B cell (primary cell): ENCODE measurements around the gene PEX1. TPM values are rescaled to one million over a fixed set of nuclear protein-coding genes. Genes with fewer than 3 reads are reported as not detected.
"Not testable (repeated sequence)": the region's sequence is repeated elsewhere in the genome, so short reads cannot be mapped to it uniquely, and the experiment has no call there.

Source experiments
- ATAC-seq: fragments of 200-7000 bp; cut with Tn5 transposase; one replicate; pipeline ENCODE4 v1.10.0; 2021; ENCODE audit warnings: low read depth, mild to moderate bottlenecking, moderate number of reproducible peaks, moderate library complexity
- CTCF ChIA-PET: fragments of 350-600 bp; sonication (Branson Sonifier 250); formaldehyde crosslinking; loops from one replicate; lab custom pipeline; 2021; ENCODE audit warnings: antibody characterized with exemption, inconsistent platforms; lab: Charles Lee
- POLR2A ChIA-PET: fragments of 350-600 bp; sonication (Branson Sonifier 250); formaldehyde crosslinking; loops from one replicate; lab custom pipeline; 2021; ENCODE audit warnings: antibody characterized with exemption; lab: Charles Lee
- DNase-seq: peaks from one replicate; pipeline ENCODE4 v3.0.0; 2013
- H2AFZ ChIP-seq: 2 replicates; pipeline ENCODE4 v1.6.1; 2012; ENCODE audit warnings: mild to moderate bottlenecking, low read depth, low read length; ENCODE audit not compliant: insufficient read depth, poor library complexity, severe bottlenecking
- H3K27ac ChIP-seq, 2 donors: 1 replicate in 1 of 2; 2 replicates in 1 of 2; pipeline ENCODE4 v1.5.1; 2012 to 2013; ENCODE audit warnings: low read length in 2 of 2, mild to moderate bottlenecking in 2 of 2, moderate library complexity in 1 of 2
- H3K27me3 ChIP-seq, 4 experiments: fragments of 200-600 bp in 1 of 4; sonication (generic) in 1 of 4; replicated peaks in 1 of 4; 1 replicate in 2 of 4; 2 replicates in 2 of 4; pipeline versions ENCODE4 v1.6.1 to v1.7.0; 2013 to 2016; ENCODE audit warnings: low read length in 3 of 4, mild to moderate bottlenecking in 2 of 4, mixed read lengths in 1 of 4, moderate library complexity in 1 of 4; ENCODE audit not compliant: insufficient read depth in 4 of 4, control insufficient read depth in 3 of 4; ENCODE audit errors: control extremely low read depth in 1 of 4
- H3K36me3 ChIP-seq, 2 experiments: replicated peaks in 1 of 2; 1 replicate in 1 of 2; 2 replicates in 1 of 2; pipeline versions ENCODE4 v1.6.1 to v1.7.1; 2013; ENCODE audit warnings: low read length in 1 of 2; ENCODE audit not compliant: insufficient read depth in 2 of 2, control insufficient read depth in 1 of 2; ENCODE audit errors: control extremely low read depth in 1 of 2, extremely low read depth in 1 of 2
- H3K4me1 ChIP-seq, 2 donors: fragments of 200-600 bp in 1 of 2; sonication (generic) in 1 of 2; 1 replicate in 1 of 2; 2 replicates in 1 of 2; pipeline versions ENCODE4 v1.5.1 to v1.6.1; 2013 to 2017; ENCODE audit warnings: low read length in 2 of 2; ENCODE audit not compliant: control insufficient read depth in 2 of 2, insufficient read depth in 2 of 2
- H3K4me2 ChIP-seq: replicated peaks from 2 replicates; pipeline ENCODE3; 2012; ENCODE audit warnings: mild to moderate bottlenecking, low read depth, low read length; ENCODE audit not compliant: poor library complexity, severe bottlenecking
- H3K4me3 ChIP-seq, 5 experiments: fragments of 200-600 bp in 1 of 5; sonication (generic) in 1 of 5; 1 replicate in 3 of 5; 2 replicates in 2 of 5; pipeline versions ENCODE4 v1.5.1 to v1.7.0; 2011 to 2016; ENCODE audit warnings: low read length in 4 of 5, mild to moderate bottlenecking in 4 of 5, low read depth in 2 of 5, control low read depth in 1 of 5, moderate library complexity in 1 of 5; ENCODE audit not compliant: insufficient read depth in 1 of 5; ENCODE audit errors: control extremely low read depth in 1 of 5, extremely low read depth in 1 of 5
- H3K79me2 ChIP-seq: fragments of 200-600 bp; sonication (generic); one replicate; pipeline ENCODE4 v1.6.0; 2016; ENCODE audit warnings: low read length; ENCODE audit not compliant: control insufficient read depth, insufficient read depth
- H3K9ac ChIP-seq: fragments of 200-600 bp; sonication (generic); 2 replicates; pipeline ENCODE4 v1.6.1; 2017; ENCODE audit warnings: mild to moderate bottlenecking, low read length, moderate library complexity
- H3K9me3 ChIP-seq, 3 donors: one replicate each; pipeline versions ENCODE4 v1.6.1 to v1.7.1; 2013; ENCODE audit warnings: low read length in 2 of 3; ENCODE audit not compliant: control insufficient read depth in 2 of 3, insufficient read depth in 1 of 3; ENCODE audit errors: control extremely low read depth in 1 of 3
- H4K20me1 ChIP-seq: 2 replicates; pipeline ENCODE4 v1.6.0; 2012; ENCODE audit warnings: mild to moderate bottlenecking, low read length; ENCODE audit not compliant: insufficient read depth, control insufficient read depth, poor library complexity, severe bottlenecking
- H3K27ac Mint-ChIP-seq: one replicate; pipeline ENCODE4 v1.8.0; 2021; ENCODE audit warnings: mixed read lengths
- H3K27me3 Mint-ChIP-seq: one replicate; pipeline ENCODE4 v1.8.0; 2021; ENCODE audit warnings: mixed read lengths
- H3K4me1 Mint-ChIP-seq: one replicate; pipeline ENCODE4 v1.8.0; 2021; ENCODE audit warnings: mixed read lengths
- H3K4me3 Mint-ChIP-seq: one replicate; pipeline ENCODE4 v1.8.0; 2021; ENCODE audit warnings: mixed read lengths
- H3K9me3 Mint-ChIP-seq: one replicate; pipeline ENCODE4 v1.8.0; 2022; ENCODE audit warnings: mixed read lengths; ENCODE audit not compliant: insufficient read depth
- CTCF ChIP-seq: fragments of 200-600 bp; IDR thresholded peaks from one replicate; pipeline ENCODE4 v1.8.0; 2022; ENCODE audit warnings: antibody characterized with exemption, mild to moderate bottlenecking
- EZH2 ChIP-seq: IDR thresholded peaks from 2 replicates; pipeline ENCODE4 v1.6.1; 2012; ENCODE audit warnings: borderline replicate concordance, low read depth, mild to moderate bottlenecking, moderate library complexity, low read length; ENCODE audit not compliant: insufficient read depth, poor library complexity, severe bottlenecking
- WGBS: methylation state at CpG from one replicate; pipeline ENCODE4 v1.1.5; 2013; ENCODE audit warnings: missing lambda C conversion rate; ENCODE audit not compliant: insufficient coverage; 5-methylcytosine and 5-hydroxymethylcytosine counted together
- intact Hi-C: fragments of 100-400 bp; cut with micrococcal nuclease; formaldehyde crosslinking; loops from one replicate; pipeline ENCODE4 v1.10.0; 2022
- polyA plus RNA-seq: library from polyadenylated mRNA; depleted of rRNA; stranded (reverse); fragments of >200 nt; gene quantifications from 2 replicates; pipeline ENCODE4 v1.2.3, GENCODE V29; 2012
- total RNA-seq, 2 donors: library from RNA; stranded (reverse); fragments of 120-200 nt in 1 of 2; gene quantifications; 1 replicate in 1 of 2; 2 replicates in 1 of 2; pipeline versions ENCODE4 v1.2.3 to v1.2.4, GENCODE V29; 2013 to 2022

Gene PEX1
- total and polyA plus RNA-seq, 2 donors (not counting 1 experiment from before 2014, with no cell fraction given): 26.0 to 33.7 TPM

GRCh38 chr7:92543542-92543941 lies 15.2 kb upstream of the PEX1 start:
- H3K4me1 Mint-ChIP-seq, H3K27me3 ChIP-seq, CTCF ChIA-PET, H3K79me2 ChIP-seq, H3K27me3 Mint-ChIP-seq, H3K4me1 ChIP-seq, H3K9ac ChIP-seq, ATAC-seq, H3K4me3 Mint-ChIP-seq, H3K9me3 Mint-ChIP-seq, H2AFZ ChIP-seq, H3K4me3 ChIP-seq, H3K36me3 ChIP-seq, H3K27ac Mint-ChIP-seq, intact Hi-C loops, DNase-seq, H4K20me1 ChIP-seq, H3K4me2 ChIP-seq, POLR2A ChIA-PET, H3K27ac ChIP-seq: not testable (repeated sequence)
- WGBS: no CpG with 5 or more reads among the region's 3 CpGs
- peaks cover 0 to 12% (median 0%) of the 10 kb centered on the region in 3 donors for H3K9me3 ChIP-seq

- Mint-ChIP-seq H3K4me3 (no peak overlapping the region), H3K27me3 (no peaks in the 10 kb centered on the region), H3K4me1 (peaks cover 13% of the 10 kb centered on the region), H3K27ac (no peak overlapping the region), H3K9me3 (no peaks in the 10 kb centered on the region)
- ChIA-PET POLR2A (no interaction called here), CTCF (no interaction called here)
- DNase-seq (no peak), ATAC-seq (no peak)
- Histone ChIP-seq H4K20me1 (peaks cover 4% of the 10 kb centered on the region), H3K36me3 (peaks cover 18 to 83% of the 10 kb centered on the region in 2 experiments), H3K9me3 (no peaks in the 10 kb centered on the region), H3K27me3 (no peaks in the 10 kb centered on the region), H3K79me2 (peaks cover 15% of the 10 kb centered on the region), H3K4me3 (no peak overlapping the region), H3K4me1 (peaks cover 1 to 2% of the 10 kb centered on the region in 2 donors), H3K4me2 (no peak overlapping the region), H2AFZ (no peak overlapping the region), H3K9ac (no peak overlapping the region), H3K27ac (no peak overlapping the region)
- WGBS: 98% methylated on average over 4 of the region's 9 CpGs
- intact Hi-C loops: no loop called here
- no peak for TF ChIP-seq CTCF
- no peak for TF ChIP-seq EZH2
These were observed 6.3 kb upstream of the PEX1 start for GRCh38 chr7:92534572-92534971.
